Stomach (tissue), 4 donors: Measurements from ENCODE around the gene MAPT.

Experiments
- CTCF ChIP-seq, 7 experiments: fragments of 450-650 bp in 4 of 7; fragments of 200-600 bp in 3 of 7; sonication (generic) in 3 of 7; IDR thresholded peaks; one replicate each; pipeline ENCODE4 v1.5.1; 2016 to 2019; ENCODE audit warnings: antibody characterized with exemption in 7 of 7, control low read depth in 2 of 7, mild to moderate bottlenecking in 1 of 7
- EP300 ChIP-seq: sonication (generic); formaldehyde crosslinking; IDR thresholded peaks from one replicate; pipeline ENCODE4 v1.6.1; 2017; ENCODE audit warnings: antibody characterized with exemption
- POLR2A ChIP-seq, 4 donors: fragments of 450-650 bp; IDR thresholded peaks; one replicate each; pipeline ENCODE4 v1.6.1; 2016; ENCODE audit warnings: antibody characterized with exemption in 4 of 4, control low read depth in 2 of 4, mild to moderate bottlenecking in 1 of 4, moderate library complexity in 1 of 4
- POLR2AphosphoS5 ChIP-seq, 3 donors: sonication (generic); formaldehyde crosslinking; IDR thresholded peaks; one replicate each; pipeline ENCODE4 v1.6.1; 2016; ENCODE audit warnings: antibody characterized with exemption in 3 of 3

GRCh38 chr17:45991341-45991740, 97.0 kb downstream of the MAPT start:
- TF ChIP-seq CTCF (IDR thresholded peaks at IDR 0.05) (no peak), POLR2A (IDR thresholded peaks at IDR 0.05) (no peak), POLR2AphosphoS5 (IDR thresholded peaks at IDR 0.05) (no peak), EP300 (no peak)
